IMR-90 (cell line): ENCODE data around the gene BNIP5. TPM values are rescaled to one million over a fixed set of nuclear protein-coding genes. Genes with fewer than 3 reads are reported as not detected.
A peak's percentile ranks its signal among the peaks of the same experiment; 100 is the strongest.

ENCODE experiments used
- ATAC-seq: fragments of 200-7000 bp; cut with Tn5 transposase; 2 replicates; pipeline ENCODE4 v1.9.1; 2020; ENCODE audit warnings: low read depth, mild to moderate bottlenecking, moderate library complexity
- BruUV-seq: library from RNA; stranded (reverse); fragments of 400-500 nt; replicated peaks from 2 replicates; lab custom pipeline; 2021; lab: Mats Ljungman, UMichigan
- CTCF ChIA-PET: fragments of 300-600 bp; formaldehyde crosslinking; extraction: SDS; loops from one replicate; lab custom pipeline; 2021; ENCODE audit warnings: antibody characterized with exemption; lab: Yijun Ruan, JAX
- POLR2A ChIA-PET: fragments of 300-600 bp; sonication (Branson Sonifier 250); formaldehyde crosslinking; loops from one replicate; lab custom pipeline; 2022; ENCODE audit warnings: antibody characterized with exemption; ENCODE audit not compliant: unreplicated experiment; lab: Charles Lee
- DNase-seq: peaks from one replicate; pipeline ENCODE4 v3.0.0; 2013
- H2AFZ ChIP-seq: replicated peaks from 2 replicates; pipeline ENCODE3; 2013; ENCODE audit warnings: low read length, mild to moderate bottlenecking; ENCODE audit not compliant: poor library complexity
- H2AK5ac ChIP-seq: 2 replicates; pipeline ENCODE4 v1.6.1; 2013; ENCODE audit warnings: low read depth, low read length, inconsistent platforms
- H2AK9ac ChIP-seq: replicated peaks from 2 replicates; pipeline ENCODE3; 2013; ENCODE audit warnings: mild to moderate bottlenecking, low read depth, low read length, moderate library complexity; ENCODE audit not compliant: poor library complexity
- H2BK120ac ChIP-seq: 2 replicates; pipeline ENCODE4 v1.6.1; 2013; ENCODE audit warnings: low read depth, low read length, inconsistent platforms
- H2BK15ac ChIP-seq: 3 replicates; pipeline ENCODE4 v1.6.1; 2013; ENCODE audit warnings: low read depth, low read length, inconsistent platforms
- H2BK20ac ChIP-seq: 2 replicates; pipeline ENCODE4 v1.6.1; 2013; ENCODE audit warnings: low read depth, mild to moderate bottlenecking, inconsistent platforms, low read length, moderate library complexity
- H2BK5ac ChIP-seq: 2 replicates; pipeline ENCODE4 v1.6.1; 2013; ENCODE audit warnings: mild to moderate bottlenecking, low read depth, low read length, inconsistent platforms; ENCODE audit not compliant: poor library complexity, severe bottlenecking
- H3K14ac ChIP-seq: replicated peaks from 2 replicates; pipeline ENCODE4 v1.6.1; 2013; ENCODE audit warnings: low read depth, low read length, inconsistent platforms
- H3K18ac ChIP-seq: 2 replicates; pipeline ENCODE4 v1.6.1; 2013; ENCODE audit warnings: low read depth, low read length, control low read depth
- H3K23ac ChIP-seq: 2 replicates; pipeline ENCODE4 v1.6.1; 2013; ENCODE audit warnings: low read depth, low read length, inconsistent platforms
- H3K27ac ChIP-seq: 2 replicates; pipeline ENCODE4 v1.5.1; 2013; ENCODE audit warnings: mild to moderate bottlenecking, control low read depth, low read length; ENCODE audit not compliant: insufficient read depth
- H3K27me3 ChIP-seq: 2 replicates; pipeline ENCODE4 v1.6.1; 2013; ENCODE audit warnings: low read length; ENCODE audit not compliant: control insufficient read depth, insufficient read depth
- H3K36me3 ChIP-seq: 2 replicates; pipeline ENCODE4 v1.6.1; 2013; ENCODE audit warnings: low read length, mixed read lengths; ENCODE audit not compliant: control insufficient read depth, insufficient read depth
- H3K4ac ChIP-seq: 2 replicates; pipeline ENCODE4 v1.6.1; 2013; ENCODE audit warnings: low read depth, low read length, inconsistent platforms
- H3K4me1 ChIP-seq: 2 replicates; pipeline ENCODE4 v1.6.1; 2013; ENCODE audit warnings: low read length, mixed read lengths; ENCODE audit not compliant: control insufficient read depth, insufficient read depth
- H3K4me2 ChIP-seq: 2 replicates; pipeline ENCODE4 v1.6.1; 2013; ENCODE audit warnings: low read depth, mild to moderate bottlenecking, control low read depth, low read length, moderate library complexity
- H3K4me3 ChIP-seq: 2 replicates; pipeline ENCODE4 v1.5.1; 2013; ENCODE audit warnings: low read depth, mild to moderate bottlenecking, control low read depth, low read length, moderate library complexity; ENCODE audit not compliant: insufficient read depth
- H3K56ac ChIP-seq: 2 replicates; pipeline ENCODE4 v1.6.1; 2013; ENCODE audit warnings: low read length, inconsistent platforms; ENCODE audit not compliant: insufficient read depth; ENCODE audit errors: extremely low read depth
- H3K79me1 ChIP-seq, 2 experiments: 2 replicates each; pipeline ENCODE4 v1.6.1; 2013; ENCODE audit warnings: low read length in 2 of 2, inconsistent platforms in 1 of 2, low read depth in 1 of 2
- H3K9ac ChIP-seq: 2 replicates; pipeline ENCODE4 v1.6.1; 2013; ENCODE audit warnings: low read depth, low read length, control low read depth
- H3K9me1 ChIP-seq: 2 replicates; pipeline ENCODE4 v1.6.1; 2013; ENCODE audit warnings: low read length, inconsistent platforms; ENCODE audit not compliant: insufficient read depth
- H3K9me3 ChIP-seq: 2 replicates; pipeline ENCODE4 v1.6.1; 2013; ENCODE audit warnings: low read length; ENCODE audit not compliant: control insufficient read depth, insufficient read depth
- H4K20me1 ChIP-seq: 2 replicates; pipeline ENCODE4 v1.6.1; 2013; ENCODE audit warnings: low read length, inconsistent platforms; ENCODE audit not compliant: insufficient read depth
- H4K5ac ChIP-seq: 2 replicates; pipeline ENCODE4 v1.6.1; 2013; ENCODE audit warnings: mild to moderate bottlenecking, low read depth, low read length, control low read depth
- H4K8ac ChIP-seq, 2 experiments: 2 replicates each; pipeline ENCODE4 v1.6.1; 2013; ENCODE audit warnings: low read depth in 2 of 2, low read length in 2 of 2, control low read depth in 1 of 2, inconsistent platforms in 1 of 2
- H4K91ac ChIP-seq: 2 replicates; pipeline ENCODE4 v1.6.1; 2013; ENCODE audit warnings: low read depth, low read length, inconsistent platforms; ENCODE audit not compliant: insufficient read depth
- BHLHE40 ChIP-seq: fragments of 150-350 bp; IDR thresholded peaks from 2 replicates; pipeline ENCODE4 v1.6.1; 2016; ENCODE audit warnings: mild to moderate bottlenecking, low read depth, low read length
- CHD1 ChIP-seq: IDR thresholded peaks from 2 replicates; pipeline ENCODE4 v1.6.1; 2012; ENCODE audit warnings: low read depth, low read length, improper control_type of control experiment
- NFE2L2 ChIP-seq: fragments of 150-350 bp; IDR thresholded peaks from 2 replicates; pipeline ENCODE4 v1.6.1; 2016; ENCODE audit warnings: low read depth, mild to moderate bottlenecking, low read length
- POLR2A ChIP-seq: IDR thresholded peaks from 2 replicates; pipeline ENCODE4 v1.6.1; 2012; ENCODE audit warnings: mild to moderate bottlenecking, low read depth, low read length
- RFX5 ChIP-seq: IDR thresholded peaks from 2 replicates; pipeline ENCODE4 v1.8.0; 2012; ENCODE audit warnings: low read depth, mild to moderate bottlenecking, low read length, moderate library complexity
- SMC3 ChIP-seq: fragments of 150-350 bp; IDR thresholded peaks from 2 replicates; pipeline ENCODE4 v1.6.1; 2016; ENCODE audit warnings: low read depth, mild to moderate bottlenecking, antibody characterized with exemption, low read length, moderate library complexity
- USF2 ChIP-seq: fragments of 150-350 bp; IDR thresholded peaks from 2 replicates; pipeline ENCODE4 v1.6.1; 2017; ENCODE audit warnings: mild to moderate bottlenecking, antibody characterized with exemption, low read length, low read depth
- WGBS, 2 experiments: methylation state at CpG; one replicate each; pipeline versions ENCODE4 v1.1.5 to v1.1.7; 2013; ENCODE audit warnings: missing lambda C conversion rate in 2 of 2; ENCODE audit not compliant: insufficient read length in 1 of 2; ENCODE audit errors: extremely low coverage in 2 of 2; 5-methylcytosine and 5-hydroxymethylcytosine counted together
- dilution Hi-C: fragments of 300-500 bp; cut with HindIII; formaldehyde crosslinking; loops from one replicate; pipeline ENCODE4 v1.14.3; 2018; ENCODE audit warnings: low sequenced_read_pairs; ENCODE audit not compliant: unreplicated experiment
- in situ Hi-C: fragments of 300-500 bp; cut with MboI; formaldehyde crosslinking; loops from 3 replicates; pipeline ENCODE4 v1.14.3; 2019; ENCODE audit warnings: low sequenced_read_pairs, inconsistent platforms, mixed read lengths
- intact Hi-C: fragments of 100-400 bp; cut with micrococcal nuclease; formaldehyde crosslinking; loops from 2 replicates; pipeline ENCODE4 v1.10.0; 2022
- polyA plus RNA-seq, 3 experiments: library from polyadenylated mRNA; depleted of rRNA; stranded (reverse); fragments of >200 nt; gene quantifications; 2 replicates each; pipeline ENCODE4 v1.2.3, GENCODE V29; 2012; ENCODE audit warnings: low replicate concordance in 1 of 3
- total RNA-seq: library from RNA; depleted of rRNA; stranded (reverse); fragments of >200 nt; gene quantifications from 2 replicates; pipeline ENCODE4 v1.2.3, GENCODE V29; 2012

The BNIP5 gene
- total and polyA plus RNA-seq, 2 of the 4 experiments (the other 2 are of a cell fraction): not detected

- Histone ChIP-seq H3K9ac (no peak overlapping the region), H2AK9ac (no peak overlapping the region), H2BK20ac (no peak overlapping the region), H3K36me3 (no peaks in the 10 kb centered on the region), H4K8ac (no peak overlapping the region), H3K4me1 (no peaks in the 10 kb centered on the region; the same call in 1 of the 2 replicates), H3K14ac (no peak overlapping the region), H2BK120ac (no peak overlapping the region), H3K4me2 (no peak overlapping the region), H3K79me1 (no peaks in the 10 kb centered on the region), H3K4ac (no peak overlapping the region), H4K20me1 (no peaks in the 10 kb centered on the region), H3K4me3 (no peak overlapping the region), H3K18ac (no peak overlapping the region), H2AFZ (no peak overlapping the region), H2BK5ac (no peak overlapping the region), H3K27ac (no peak overlapping the region), H3K27me3 (peaks cover 69% of the 10 kb centered on the region), H2AK5ac (no peak overlapping the region), H3K56ac (no peak overlapping the region), H3K23ac (no peak overlapping the region), H4K91ac (no peak overlapping the region), H4K5ac (no peak overlapping the region), H2BK15ac (no peak overlapping the region), H3K9me1 (no peaks in the 10 kb centered on the region), H3K9me3 (no peaks in the 10 kb centered on the region)
- no CpG with 5 or more reads among the region's 7 CpGs for WGBS, 2 experiments
- ChIA-PET POLR2A (no interaction called here), CTCF (interaction anchor here (0.9 kb wide), 1 partner anchor 24 kb away, joined by 3 read pairs; no protein-coding TSS in a partner anchor)
- ATAC-seq (peak; percentile 62), DNase-seq (peak; percentile 27)
- TF ChIP-seq USF2 (no peak), BHLHE40 (no peak), POLR2A (no peak), NFE2L2 (no peak), CHD1 (no peak), SMC3 (no peak), RFX5 (no peak)
- intact Hi-C loops: no loop called here
- no TSS peak for BruUV-seq
- in situ Hi-C loops: no loop called here
- dilution Hi-C loops: no loop called here
Measured at GRCh38 chr6:36326356-36326995, 10.2 kb downstream of the BNIP5 start.
